ENCODE measurements around the gene FOXP1.

DNA sequence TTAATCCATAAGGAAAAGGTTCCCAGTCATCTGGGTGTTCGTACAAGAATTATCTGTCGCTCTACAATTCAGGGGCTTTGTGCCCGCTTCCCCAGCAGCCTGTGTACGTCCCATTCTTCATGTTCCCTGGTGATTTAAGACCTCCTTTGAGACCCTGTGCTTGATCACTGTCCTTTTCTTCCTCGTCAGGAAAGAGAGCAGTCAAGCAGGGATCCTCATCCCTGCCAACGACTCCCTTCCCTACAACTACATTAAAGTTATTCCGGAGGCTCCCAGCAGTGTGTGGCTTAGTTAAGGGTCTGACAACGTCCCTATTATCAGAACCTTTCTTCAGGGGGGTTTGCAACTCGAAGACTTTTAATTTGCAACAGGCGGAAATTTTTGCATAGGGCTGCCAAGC lies 175.7 kb downstream of the FOXP1 start:
- no peak for TF ChIP-seq POLR2A (IDR thresholded peaks at IDR 0.05)
- TF ChIP-seq CTCF (IDR thresholded peaks at IDR 0.05) = no peak

All from uterus (tissue), 2 donors.